K562 (cell line): ENCODE measurements around the gene IGFL1. TPM values are rescaled to one million over a fixed set of nuclear protein-coding genes. Genes with fewer than 3 reads are reported as not detected.

Experiments used
- CREM ChIP-seq: IDR thresholded peaks from 2 replicates; pipeline ENCODE4 v1.6.1; 2014; ENCODE audit warnings: antibody characterized with exemption, low read depth
- HDAC3 ChIP-seq: fragments of 450-650 bp; IDR thresholded peaks from 2 replicates; pipeline ENCODE4 v1.6.1; 2018; ENCODE audit warnings: borderline replicate concordance, mild to moderate bottlenecking, moderate library complexity; ENCODE audit not compliant: partially characterized antibody
- HEY1 ChIP-seq: fragments of 250-450 bp; sonication (Bioruptor Pico); IDR thresholded peaks from 2 replicates; pipeline ENCODE4 v1.5.0; 2020; ENCODE audit warnings: mild to moderate bottlenecking, moderate library complexity, borderline replicate concordance
- HOXB6 ChIP-seq: fragments of 250-450 bp; sonication (Bioruptor Pico); IDR thresholded peaks from 2 replicates; pipeline ENCODE4 v1.5.1; 2022; ENCODE audit warnings: mild to moderate bottlenecking, borderline replicate concordance
- NCOA6 ChIP-seq: fragments of 450-650 bp; IDR thresholded peaks from 2 replicates; pipeline ENCODE4 v1.6.1; 2017; ENCODE audit warnings: mild to moderate bottlenecking
- NONO ChIP-seq, 2 experiments: fragments of 200-400 bp in 1 of 2; fragments of 450-650 bp in 1 of 2; formaldehyde crosslinking in 1 of 2; IDR thresholded peaks; 2 replicates each; pipeline ENCODE4 v1.6.1; 2017; ENCODE audit warnings: low read depth in 2 of 2, mild to moderate bottlenecking in 2 of 2, moderate library complexity in 2 of 2, low read length in 1 of 2
- NR1H2 ChIP-seq: sonication (generic); formaldehyde crosslinking; IDR thresholded peaks from 2 replicates; pipeline ENCODE4 v1.4.0; 2020; ENCODE audit warnings: mild to moderate bottlenecking, missing genetic modification reagents
- PHB ChIP-seq: fragments of 250-450 bp; sonication (Bioruptor Pico); IDR thresholded peaks from 2 replicates; pipeline ENCODE4 v1.5.0; 2021
- SMARCB1 ChIP-seq: IDR thresholded peaks from 2 replicates; pipeline ENCODE4 v1.6.1; 2011; ENCODE audit warnings: improper control_type of control experiment, low read depth; ENCODE audit not compliant: insufficient read length
- SP1 ChIP-seq: sonication (generic); formaldehyde crosslinking; IDR thresholded peaks from 2 replicates; pipeline ENCODE4 v1.8.1; 2022; ENCODE audit warnings: mild to moderate bottlenecking, missing genetic modification reagents
- TBL1XR1 ChIP-seq, 2 experiments: IDR thresholded peaks; 2 replicates each; pipeline ENCODE4 v1.6.1; 2012; ENCODE audit warnings: improper control_type of control experiment in 2 of 2, low read length in 2 of 2, mild to moderate bottlenecking in 1 of 2
- TFAP4 ChIP-seq: sonication (generic); formaldehyde crosslinking; IDR thresholded peaks from 2 replicates; pipeline ENCODE4 v1.8.0; 2022; ENCODE audit warnings: missing genetic modification reagents, mild to moderate bottlenecking, moderate library complexity, borderline replicate concordance
- ZNF239 ChIP-seq: fragments of 250-450 bp; sonication (Bioruptor Pico); IDR thresholded peaks from 2 replicates; pipeline ENCODE4 v1.4.0; 2020; ENCODE audit warnings: mild to moderate bottlenecking
- ZNF24 ChIP-seq: fragments of 450-650 bp; IDR thresholded peaks from 2 replicates; pipeline ENCODE4 v1.6.1; 2016
- ZNF324 ChIP-seq: fragments of 250-450 bp; sonication (Bioruptor Pico); IDR thresholded peaks from 2 replicates; pipeline ENCODE4 v1.4.0; 2020; ENCODE audit warnings: mild to moderate bottlenecking
- ZNF408 ChIP-seq: fragments of 250-450 bp; sonication (Bioruptor Pico); IDR thresholded peaks from 2 replicates; pipeline ENCODE4 v1.4.0; 2020; ENCODE audit warnings: low read depth, mild to moderate bottlenecking, moderate library complexity
- ZNF830 ChIP-seq: fragments of 250-450 bp; sonication (Bioruptor Pico); IDR thresholded peaks from 2 replicates; pipeline ENCODE4 v1.5.0; 2021; ENCODE audit warnings: mild to moderate bottlenecking
- polyA plus RNA-seq, 8 experiments: library from polyadenylated mRNA; depleted of rRNA in 4 of 8; stranded (reverse) in 5 of 8; unstranded in 3 of 8; fragments of >200 nt; fragmentation: Nextera tagmentation in 2 of 8; fragmentation: Illumina TruSeq in 1 of 8; extraction: Ambion mirVana in 2 of 8; extraction: Trizol in 1 of 8; gene quantifications; 2 replicates each; pipeline versions ENCODE4 v1.2.1 to v1.2.3, GENCODE V29; 2011 to 2014; ENCODE audit warnings: inconsistent platforms in 1 of 8, missing spikeins in 1 of 8
- total RNA-seq, 7 experiments: library from RNA; depleted of rRNA in 6 of 7; stranded (reverse); fragments of >200 nt in 6 of 7; fragmentation: Illumina TruSeq in 2 of 7; extraction: Trizol in 2 of 7; gene quantifications; 2 replicates each; pipeline versions ENCODE4 v1.2.1 to v1.2.3, GENCODE V29; 2011 to 2021; ENCODE audit warnings: low replicate concordance in 1 of 7
- TF ChIP-seq, protein P1 (sequence below): fragments of 450-650 bp; formaldehyde crosslinking; IDR thresholded peaks from 2 replicates; pipeline ENCODE4 v1.4.0; 2020; ENCODE audit warnings: mild to moderate bottlenecking, moderate library complexity
- TF ChIP-seq, protein P2 (sequence below): fragments of 450-650 bp; IDR thresholded peaks from one replicate; pipeline ENCODE4 v1.6.1; 2018; ENCODE audit warnings: mild to moderate bottlenecking, moderate library complexity; ENCODE audit not compliant: partially characterized antibody
- TF ChIP-seq, protein P3 (sequence below), 2 experiments: fragments of 150-350 bp in 1 of 2; IDR thresholded peaks; 2 replicates each; pipeline ENCODE4 v1.6.1; 2012 to 2016; ENCODE audit warnings: low read depth in 2 of 2, low read length in 2 of 2, mild to moderate bottlenecking in 1 of 2, moderate library complexity in 1 of 2

The IGFL1 gene
- total and polyA plus RNA-seq, 9 of the 15 experiments (the other 6 are each of a cell fraction or from before 2014, with no cell fraction given) = not detected

DNA sequence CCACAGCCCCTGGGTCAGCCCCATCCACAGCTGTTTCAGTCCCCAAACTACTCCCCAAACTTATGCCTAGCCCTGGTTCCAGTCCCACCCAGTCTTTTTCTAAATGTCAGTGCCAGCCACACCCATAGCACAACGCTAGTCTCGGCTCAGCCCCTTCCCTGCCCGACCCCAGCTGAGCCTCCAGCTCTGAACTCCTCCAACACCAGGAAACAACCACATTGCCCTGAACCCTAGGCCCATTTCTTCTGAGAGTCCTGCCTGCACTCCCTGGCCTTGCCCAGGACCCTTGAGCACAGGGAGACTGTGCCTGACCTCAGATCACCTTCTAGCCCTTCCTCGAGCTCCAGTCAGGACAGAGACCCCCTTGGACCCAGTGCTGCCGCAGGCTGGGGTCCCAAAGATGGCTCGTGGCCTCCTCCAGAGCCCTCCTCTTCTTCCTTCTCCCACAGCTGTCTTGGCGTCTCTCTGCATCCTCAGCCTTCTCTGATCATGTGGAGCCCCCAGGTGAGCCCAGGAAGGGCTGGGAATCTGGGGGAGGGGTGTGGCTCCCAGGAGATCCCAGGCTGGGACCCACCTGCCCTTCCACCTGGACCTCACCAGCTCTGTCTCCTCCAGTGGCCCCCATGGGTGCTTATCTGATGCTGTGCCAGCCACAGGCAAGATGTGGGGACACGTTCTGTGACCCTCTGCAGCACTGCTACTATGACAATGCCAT lies 33.0 kb upstream of the IGFL1 start (continued):
- TF ChIP-seq TBL1XR1 (IDR thresholded peaks at IDR 0.05; ENCODE audit: low read length in 2 of 2) = no peak
- no peak for TF ChIP-seq CREM
- TF ChIP-seq, protein P1, sequence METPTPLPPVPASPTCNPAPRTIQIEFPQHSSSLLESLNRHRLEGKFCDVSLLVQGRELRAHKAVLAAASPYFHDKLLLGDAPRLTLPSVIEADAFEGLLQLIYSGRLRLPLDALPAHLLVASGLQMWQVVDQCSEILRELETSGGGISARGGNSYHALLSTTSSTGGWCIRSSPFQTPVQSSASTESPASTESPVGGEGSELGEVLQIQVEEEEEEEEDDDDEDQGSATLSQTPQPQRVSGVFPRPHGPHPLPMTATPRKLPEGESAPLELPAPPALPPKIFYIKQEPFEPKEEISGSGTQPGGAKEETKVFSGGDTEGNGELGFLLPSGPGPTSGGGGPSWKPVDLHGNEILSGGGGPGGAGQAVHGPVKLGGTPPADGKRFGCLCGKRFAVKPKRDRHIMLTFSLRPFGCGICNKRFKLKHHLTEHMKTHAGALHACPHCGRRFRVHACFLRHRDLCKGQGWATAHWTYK = 0 out of 2 replicates have a peak, but pooled peaks have one; percentile 30
- TF ChIP-seq SP1 = peak; percentile 56; the same call in 1 of the 2 replicates
- TF ChIP-seq ZNF408 = no peak
- no peak for TF ChIP-seq ZNF239 (CRISPR knock-in tag)
- TF ChIP-seq ZNF24 = no peak
- peak; percentile 95 for TF ChIP-seq HEY1 (CRISPR knock-in tag)
- TF ChIP-seq, protein P2, sequence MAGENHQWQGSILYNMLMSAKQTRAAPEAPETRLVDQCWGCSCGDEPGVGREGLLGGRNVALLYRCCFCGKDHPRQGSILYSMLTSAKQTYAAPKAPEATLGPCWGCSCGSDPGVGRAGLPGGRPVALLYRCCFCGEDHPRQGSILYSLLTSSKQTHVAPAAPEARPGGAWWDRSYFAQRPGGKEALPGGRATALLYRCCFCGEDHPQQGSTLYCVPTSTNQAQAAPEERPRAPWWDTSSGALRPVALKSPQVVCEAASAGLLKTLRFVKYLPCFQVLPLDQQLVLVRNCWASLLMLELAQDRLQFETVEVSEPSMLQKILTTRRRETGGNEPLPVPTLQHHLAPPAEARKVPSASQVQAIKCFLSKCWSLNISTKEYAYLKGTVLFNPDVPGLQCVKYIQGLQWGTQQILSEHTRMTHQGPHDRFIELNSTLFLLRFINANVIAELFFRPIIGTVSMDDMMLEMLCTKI = no peak
- no peak for TF ChIP-seq NR1H2 (CRISPR knock-in tag)
- TF ChIP-seq, protein P3, sequence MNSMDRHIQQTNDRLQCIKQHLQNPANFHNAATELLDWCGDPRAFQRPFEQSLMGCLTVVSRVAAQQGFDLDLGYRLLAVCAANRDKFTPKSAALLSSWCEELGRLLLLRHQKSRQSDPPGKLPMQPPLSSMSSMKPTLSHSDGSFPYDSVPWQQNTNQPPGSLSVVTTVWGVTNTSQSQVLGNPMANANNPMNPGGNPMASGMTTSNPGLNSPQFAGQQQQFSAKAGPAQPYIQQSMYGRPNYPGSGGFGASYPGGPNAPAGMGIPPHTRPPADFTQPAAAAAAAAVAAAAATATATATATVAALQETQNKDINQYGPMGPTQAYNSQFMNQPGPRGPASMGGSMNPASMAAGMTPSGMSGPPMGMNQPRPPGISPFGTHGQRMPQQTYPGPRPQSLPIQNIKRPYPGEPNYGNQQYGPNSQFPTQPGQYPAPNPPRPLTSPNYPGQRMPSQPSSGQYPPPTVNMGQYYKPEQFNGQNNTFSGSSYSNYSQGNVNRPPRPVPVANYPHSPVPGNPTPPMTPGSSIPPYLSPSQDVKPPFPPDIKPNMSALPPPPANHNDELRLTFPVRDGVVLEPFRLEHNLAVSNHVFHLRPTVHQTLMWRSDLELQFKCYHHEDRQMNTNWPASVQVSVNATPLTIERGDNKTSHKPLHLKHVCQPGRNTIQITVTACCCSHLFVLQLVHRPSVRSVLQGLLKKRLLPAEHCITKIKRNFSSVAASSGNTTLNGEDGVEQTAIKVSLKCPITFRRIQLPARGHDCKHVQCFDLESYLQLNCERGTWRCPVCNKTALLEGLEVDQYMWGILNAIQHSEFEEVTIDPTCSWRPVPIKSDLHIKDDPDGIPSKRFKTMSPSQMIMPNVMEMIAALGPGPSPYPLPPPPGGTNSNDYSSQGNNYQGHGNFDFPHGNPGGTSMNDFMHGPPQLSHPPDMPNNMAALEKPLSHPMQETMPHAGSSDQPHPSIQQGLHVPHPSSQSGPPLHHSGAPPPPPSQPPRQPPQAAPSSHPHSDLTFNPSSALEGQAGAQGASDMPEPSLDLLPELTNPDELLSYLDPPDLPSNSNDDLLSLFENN (IDR thresholded peaks at IDR 0.05; ENCODE audit: low read depth in 2 of 2, low read length in 2 of 2) = no peak
- TF ChIP-seq TFAP4 (CRISPR knock-in tag) = peak; percentile 56; the same call in 1 of the 2 replicates
- no peak for TF ChIP-seq NONO (IDR thresholded peaks at IDR 0.05; ENCODE audit: low read depth in 2 of 2, low read length in 1 of 2)
- TF ChIP-seq HOXB6 = no peak
- TF ChIP-seq PHB (CRISPR knock-in tag) = peak; percentile 45; the same call in 1 of the 2 replicates
- TF ChIP-seq ZNF830 (CRISPR knock-in tag) = no peak
- no peak for TF ChIP-seq HDAC3
- TF ChIP-seq SMARCB1 = no peak
- peak; percentile 3; the same call in 1 of the 2 replicates for TF ChIP-seq ZNF324
- no peak for TF ChIP-seq NCOA6
